CD8-positive, alpha-beta memory T cell (primary cell): ENCODE measurements around the gene CSK. TPM values are rescaled to one million over a fixed set of nuclear protein-coding genes. Genes with fewer than 3 reads are reported as not detected.

Source experiments
- CTCF ChIA-PET: fragments of 350-600 bp; sonication (Branson Sonifier 250); formaldehyde crosslinking; loops from one replicate; lab custom pipeline; 2021; ENCODE audit warnings: antibody characterized with exemption; lab: Charles Lee
- POLR2A ChIA-PET: fragments of 350-600 bp; sonication (Branson Sonifier 250); formaldehyde crosslinking; loops from one replicate; lab custom pipeline; 2021; ENCODE audit warnings: antibody characterized with exemption; lab: Charles Lee
- DNase-seq, 5 donors: peaks; one replicate each; pipeline versions ENCODE4 v3.0.0 to v3.0.0-alpha.2; 2020 to 2022; ENCODE audit warnings: mixed read lengths in 1 of 5
- H3K27ac ChIP-seq: one replicate; pipeline ENCODE4 v1.7.0; 2013; ENCODE audit warnings: low read depth, mild to moderate bottlenecking, low read length, moderate library complexity
- H3K27me3 ChIP-seq: 2 replicates; pipeline ENCODE4 v1.7.0; 2013; ENCODE audit warnings: low read length, mild to moderate bottlenecking; ENCODE audit not compliant: insufficient read depth, poor library complexity, severe bottlenecking
- H3K36me3 ChIP-seq: 2 replicates; pipeline ENCODE4 v1.7.0; 2013; ENCODE audit warnings: mild to moderate bottlenecking, low read length, moderate library complexity; ENCODE audit not compliant: insufficient read depth
- H3K4me1 ChIP-seq: 2 replicates; pipeline ENCODE4 v1.7.0; 2013; ENCODE audit warnings: mild to moderate bottlenecking, low read length, moderate library complexity; ENCODE audit not compliant: insufficient read depth
- H3K4me3 ChIP-seq: 2 replicates; pipeline ENCODE4 v1.7.0; 2013; ENCODE audit warnings: mild to moderate bottlenecking, low read length
- H3K9me3 ChIP-seq: 2 replicates; pipeline ENCODE4 v1.7.0; 2013; ENCODE audit warnings: mild to moderate bottlenecking, low read length
- H3K27ac Mint-ChIP-seq, 8 donors: one replicate each; pipeline ENCODE4 v1.8.0; 2020 to 2021; ENCODE audit warnings: mixed read lengths in 8 of 8, mild to moderate bottlenecking in 6 of 8, inconsistent platforms in 3 of 8, moderate library complexity in 3 of 8
- H3K27me3 Mint-ChIP-seq, 2 donors: one replicate each; pipeline ENCODE4 v1.8.0; 2020 to 2021; ENCODE audit warnings: mixed read lengths in 2 of 2, mild to moderate bottlenecking in 1 of 2, moderate library complexity in 1 of 2
- H3K36me3 Mint-ChIP-seq, 3 donors: one replicate each; pipeline ENCODE4 v1.8.0; 2020 to 2021; ENCODE audit warnings: mixed read lengths in 3 of 3, inconsistent platforms in 1 of 3, mild to moderate bottlenecking in 1 of 3
- H3K4me1 Mint-ChIP-seq, 3 donors: one replicate each; pipeline ENCODE4 v1.8.0; 2020 to 2021; ENCODE audit warnings: mixed read lengths in 3 of 3, inconsistent platforms in 1 of 3, mild to moderate bottlenecking in 1 of 3
- H3K4me3 Mint-ChIP-seq, 7 donors: one replicate each; pipeline ENCODE4 v1.8.0; 2020 to 2021; ENCODE audit warnings: mixed read lengths in 7 of 7, mild to moderate bottlenecking in 6 of 7, moderate library complexity in 4 of 7, inconsistent platforms in 2 of 7
- H3K9me3 Mint-ChIP-seq, 5 donors: one replicate each; pipeline ENCODE4 v1.8.0; 2020 to 2022; ENCODE audit warnings: mixed read lengths in 5 of 5, mild to moderate bottlenecking in 3 of 5, moderate library complexity in 2 of 5, inconsistent platforms in 1 of 5
- polyA plus RNA-seq: library from polyadenylated mRNA; unstranded; fragments of 300-500 nt; fragmentation: Illumina TruSeq; gene quantifications from one replicate; pipeline ENCODE4 v1.2.3, GENCODE V29; 2021
- total RNA-seq, 2 experiments: library from RNA; stranded (reverse); gene quantifications; one replicate each; pipeline ENCODE4 v1.2.3, GENCODE V29; 2021

CSK gene
- total and polyA plus RNA-seq, 3 experiments from 2014 or later: 154 to 294 (median 288) TPM

DNA sequence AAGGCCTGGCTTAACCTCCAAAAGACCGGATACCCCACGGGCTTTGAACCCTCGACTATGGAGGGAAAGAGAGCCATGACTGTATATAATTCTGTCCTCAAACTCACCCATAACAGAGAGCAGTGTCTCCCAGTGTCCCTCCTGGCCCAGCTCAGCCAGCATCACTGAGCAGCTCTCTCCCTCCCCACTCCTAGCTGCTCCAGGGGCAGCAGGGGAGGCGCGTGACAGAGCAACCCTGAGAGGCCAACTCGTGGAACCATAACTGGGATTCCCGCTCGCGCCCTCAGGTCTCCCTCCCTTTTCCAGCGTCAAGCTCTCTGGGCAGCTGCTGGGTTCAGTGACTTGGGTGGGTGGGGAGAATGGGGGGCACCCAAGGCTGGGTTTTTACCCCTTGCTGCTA lies 44.0 kb downstream of the CSK start:
- no peaks in the 10 kb centered on the region for H3K36me3 ChIP-seq
- ChIA-PET POLR2A (no interaction called here), CTCF (interaction anchor here (0.8 to 2.6 kb wide), 7 partner anchors 10 to 75 kb away, joined by 3 to 12 read pairs (median 7); no protein-coding TSS in a partner anchor)
- no peaks in the 10 kb centered on the region for H3K9me3 ChIP-seq
- Mint-ChIP-seq H3K9me3 (no peaks in the 10 kb centered on the region), H3K27me3 (peaks cover 18 to 33% of the 10 kb centered on the region in 2 donors), H3K4me3 (no peak overlapping the region), H3K27ac (no peak overlapping the region), H3K36me3 (peaks cover 0 to 1% (median 0%) of the 10 kb centered on the region in 3 donors), H3K4me1 (peaks cover 0 to 7% (median 1%) of the 10 kb centered on the region in 3 donors)
- no peaks in the 10 kb centered on the region for H3K4me1 ChIP-seq
- no peak overlapping the region for H3K27ac ChIP-seq
- peaks cover 15% of the 10 kb centered on the region for H3K27me3 ChIP-seq
- no peak overlapping the region for H3K4me3 ChIP-seq
- no peak for DNase-seq

DNA sequence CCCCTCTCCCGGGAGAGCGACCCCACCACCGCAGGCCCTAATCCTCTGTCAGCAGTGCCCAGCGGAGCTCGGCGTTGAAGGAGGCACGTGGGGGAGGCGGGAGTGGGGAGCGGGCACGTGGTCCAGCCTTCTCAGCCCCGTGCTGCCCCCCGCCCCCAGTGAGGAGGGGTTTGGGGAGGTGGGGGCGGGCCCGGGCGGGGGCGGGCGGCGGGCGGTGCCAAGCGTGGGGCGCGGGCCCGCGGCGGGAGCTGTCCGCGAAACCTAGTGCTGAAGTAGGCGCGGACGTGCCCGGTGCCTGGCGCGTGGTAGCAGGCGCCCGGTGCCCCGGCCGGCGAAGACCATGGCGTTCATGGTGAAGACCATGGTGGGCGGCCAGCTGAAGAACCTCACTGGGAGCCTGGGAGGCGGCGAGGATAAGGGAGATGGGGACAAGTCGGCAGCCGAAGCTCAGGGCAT lies 44.5 kb downstream of the CSK start, which contains the start of gene CPLX3:
CPLX3 (plus strand) TSS at position 264 of the 456 bp plus-strand sequence; CDS start at position 341, 77 bp downstream.
- H3K27ac Mint-ChIP-seq: no peak within 1 kb of the TSS
- Histone ChIP-seq H3K4me3 (no peak within 1 kb of the TSS), H3K36me3 (no peaks in the 10 kb centered on the region), H3K9me3 (no peaks in the 10 kb centered on the region), H3K27me3 (peaks cover 15% of the 10 kb centered on the region), H3K27ac (no peak within 1 kb of the TSS), H3K4me1 (no peaks in the 10 kb centered on the region)
- ChIA-PET POLR2A (no interaction called here), CTCF (interaction anchor here (0.8 to 2.6 kb wide), 8 partner anchors 11 to 75 kb away, joined by 3 to 12 read pairs (median 6); no protein-coding TSS in a partner anchor)
- no peak within 1 kb of the TSS for H3K4me3 Mint-ChIP-seq
- H3K9me3 Mint-ChIP-seq: no peaks in the 10 kb centered on the region
- H3K36me3 Mint-ChIP-seq: peaks cover 0 to 1% (median 0%) of the 10 kb centered on the region in 3 donors
- DNase-seq: peak; percentile 28 to 62 (median 44)
- H3K27me3 Mint-ChIP-seq: peaks cover 18 to 33% of the 10 kb centered on the region in 2 donors
- H3K4me1 Mint-ChIP-seq: peaks cover 0 to 7% (median 1%) of the 10 kb centered on the region in 3 donors

DNA sequence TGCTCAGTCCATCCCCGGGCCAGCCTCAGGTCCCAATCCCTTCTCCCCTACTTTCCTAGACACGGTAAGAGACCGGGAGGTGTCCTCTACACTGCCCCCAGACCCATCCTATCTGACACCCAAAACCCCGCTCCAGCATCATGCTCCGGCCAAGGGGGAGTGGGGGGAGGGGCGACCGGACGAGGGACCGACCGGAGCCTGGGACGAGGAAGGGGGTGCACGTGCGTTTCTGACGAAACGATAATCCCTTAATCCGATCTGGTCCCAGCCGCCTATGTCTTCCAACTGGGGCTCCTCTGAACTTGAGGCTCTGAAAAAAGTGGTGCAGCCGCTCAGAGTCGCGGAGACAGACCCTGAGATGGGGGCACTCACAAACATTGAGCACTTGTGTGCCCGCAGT lies 45.0 kb downstream of the CSK start:
- Mint-ChIP-seq H3K4me1 (peaks cover 0 to 7% (median 1%) of the 10 kb centered on the region in 3 donors), H3K27me3 (peaks cover 18 to 33% of the 10 kb centered on the region in 2 donors), H3K9me3 (no peaks in the 10 kb centered on the region), H3K27ac (no peak overlapping the region), H3K4me3 (no peak overlapping the region), H3K36me3 (peaks cover 0 to 1% (median 0%) of the 10 kb centered on the region in 3 donors)
- Histone ChIP-seq H3K27me3 (peaks cover 15% of the 10 kb centered on the region), H3K36me3 (no peaks in the 10 kb centered on the region), H3K27ac (no peak overlapping the region), H3K9me3 (no peaks in the 10 kb centered on the region), H3K4me3 (no peak overlapping the region), H3K4me1 (no peaks in the 10 kb centered on the region)
- DNase-seq: no peak
- ChIA-PET CTCF (interaction anchor here (1.2 to 2.6 kb wide), 7 partner anchors 13 to 74 kb away, joined by 4 to 12 read pairs (median 7); no protein-coding TSS in a partner anchor), POLR2A (no interaction called here)

DNA sequence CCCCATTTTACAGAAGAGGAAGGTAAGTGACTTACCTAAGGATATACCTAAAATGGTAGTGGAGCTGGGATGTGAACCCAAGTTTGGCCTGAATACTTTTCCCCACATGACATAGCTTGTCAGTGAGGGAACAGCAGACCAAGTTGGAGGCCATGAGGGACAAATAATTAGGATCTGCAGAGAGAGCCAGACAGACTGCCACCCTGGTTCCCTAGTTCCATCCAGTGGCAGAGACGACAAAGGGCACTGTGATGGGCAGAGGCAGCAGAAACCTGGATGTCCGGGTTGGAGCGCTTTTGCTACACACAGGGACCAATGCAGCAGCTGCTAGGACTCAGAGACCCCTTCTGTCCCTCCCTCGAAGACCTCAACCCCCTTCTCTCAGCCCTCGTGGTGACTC lies 45.7 kb downstream of the CSK start:
- H3K9me3 ChIP-seq: no peaks in the 10 kb centered on the region
- peaks cover 15% of the 10 kb centered on the region for H3K27me3 ChIP-seq
- Mint-ChIP-seq H3K4me1 (peaks cover 0 to 7% (median 1%) of the 10 kb centered on the region in 3 donors), H3K27me3 (peaks cover 18 to 33% of the 10 kb centered on the region in 2 donors), H3K4me3 (no peak overlapping the region), H3K9me3 (no peaks in the 10 kb centered on the region), H3K27ac (no peak overlapping the region), H3K36me3 (peaks cover 0 to 1% (median 0%) of the 10 kb centered on the region in 3 donors)
- no peaks in the 10 kb centered on the region for H3K36me3 ChIP-seq
- DNase-seq: no peak
- no peaks in the 10 kb centered on the region for H3K4me1 ChIP-seq
- CTCF ChIA-PET: interaction anchor here (1.3 to 2.6 kb wide), 6 partner anchors 13 to 74 kb away, joined by 5 to 12 read pairs (median 8); no protein-coding TSS in a partner anchor
- H3K27ac ChIP-seq: no peak overlapping the region
- H3K4me3 ChIP-seq: no peak overlapping the region
- POLR2A ChIA-PET: interaction anchor here (0.5 kb wide), 1 partner anchor 344 kb away, joined by 3 read pairs; no protein-coding TSS in a partner anchor

DNA sequence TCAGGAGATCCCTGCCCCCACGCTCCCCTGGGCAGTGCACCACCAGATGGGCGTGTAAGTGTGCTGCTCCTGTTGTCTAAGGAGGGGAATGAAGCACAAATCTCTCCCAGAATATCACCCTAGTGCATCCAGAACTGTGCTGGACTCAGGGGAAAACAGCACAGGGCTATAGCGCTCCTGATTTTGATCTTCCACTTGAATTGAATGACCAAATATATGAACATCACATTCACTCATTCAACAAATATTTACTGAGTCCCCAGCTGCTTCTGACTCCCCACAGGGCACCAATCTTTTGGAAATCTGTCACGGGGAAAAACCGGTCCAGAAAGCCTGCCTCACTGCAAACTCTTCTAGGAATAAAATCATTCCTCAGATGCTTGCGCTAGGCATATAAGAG lies 47.0 kb downstream of the CSK start:
- peaks cover 15% of the 10 kb centered on the region for H3K27me3 ChIP-seq
- H3K4me1 ChIP-seq: no peaks in the 10 kb centered on the region
- peaks cover 0 to 1% (median 0%) of the 10 kb centered on the region in 3 donors for H3K36me3 Mint-ChIP-seq
- H3K27ac ChIP-seq: no peak overlapping the region
- peaks cover 15 to 33% of the 10 kb centered on the region in 2 donors for H3K27me3 Mint-ChIP-seq
- H3K27ac Mint-ChIP-seq: no peak overlapping the region
- H3K4me3 ChIP-seq: no peak overlapping the region
- CTCF ChIA-PET: interaction anchor here (1.0 to 1.8 kb wide), 4 partner anchors 10 to 194 kb away, joined by 3 to 6 read pairs (median 4); no protein-coding TSS in a partner anchor
- H3K9me3 ChIP-seq: no peaks in the 10 kb centered on the region
- no peaks in the 10 kb centered on the region for H3K36me3 ChIP-seq
- H3K4me1 Mint-ChIP-seq: peaks cover 0 to 7% (median 1%) of the 10 kb centered on the region in 3 donors
- no peaks in the 10 kb centered on the region for H3K9me3 Mint-ChIP-seq
- DNase-seq: no peak
- H3K4me3 Mint-ChIP-seq: no peak overlapping the region
- POLR2A ChIA-PET: no interaction called here

DNA sequence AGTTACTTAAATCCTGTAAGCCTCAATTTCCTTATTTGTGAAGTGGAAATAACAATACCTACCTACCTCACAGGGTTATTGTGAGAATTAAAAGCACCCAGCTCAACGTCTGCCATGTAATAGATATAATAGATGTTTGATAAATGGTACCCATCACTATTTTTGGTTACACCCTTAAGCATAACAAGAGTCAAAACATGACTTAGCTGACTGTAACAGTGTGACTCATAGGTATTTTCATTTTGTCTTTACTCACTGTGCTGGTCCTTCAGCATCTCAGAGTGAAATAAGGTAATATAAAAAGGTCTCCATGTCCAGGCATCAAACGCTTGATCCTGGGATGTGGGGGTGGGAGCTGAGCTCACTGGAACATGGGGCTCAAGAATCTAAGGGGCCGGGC lies 47.6 kb downstream of the CSK start:
- Histone ChIP-seq H3K27ac (no peak overlapping the region), H3K4me3 (no peak overlapping the region), H3K9me3 (no peaks in the 10 kb centered on the region), H3K36me3 (no peaks in the 10 kb centered on the region), H3K27me3 (peaks cover 15% of the 10 kb centered on the region), H3K4me1 (no peaks in the 10 kb centered on the region)
- peaks cover 13 to 30% of the 10 kb centered on the region in 2 donors for H3K27me3 Mint-ChIP-seq
- ChIA-PET CTCF (interaction anchor here (1.0 to 1.8 kb wide), 4 partner anchors 9 to 194 kb away, joined by 3 to 6 read pairs (median 4); no protein-coding TSS in a partner anchor), POLR2A (no interaction called here)
- H3K4me1 Mint-ChIP-seq: peaks cover 0 to 7% (median 1%) of the 10 kb centered on the region in 3 donors
- no peak overlapping the region for H3K27ac Mint-ChIP-seq
- no peak overlapping the region for H3K4me3 Mint-ChIP-seq
- no peaks in the 10 kb centered on the region for H3K9me3 Mint-ChIP-seq
- no peak for DNase-seq
- peaks cover 0 to 1% (median 0%) of the 10 kb centered on the region in 3 donors for H3K36me3 Mint-ChIP-seq

DNA sequence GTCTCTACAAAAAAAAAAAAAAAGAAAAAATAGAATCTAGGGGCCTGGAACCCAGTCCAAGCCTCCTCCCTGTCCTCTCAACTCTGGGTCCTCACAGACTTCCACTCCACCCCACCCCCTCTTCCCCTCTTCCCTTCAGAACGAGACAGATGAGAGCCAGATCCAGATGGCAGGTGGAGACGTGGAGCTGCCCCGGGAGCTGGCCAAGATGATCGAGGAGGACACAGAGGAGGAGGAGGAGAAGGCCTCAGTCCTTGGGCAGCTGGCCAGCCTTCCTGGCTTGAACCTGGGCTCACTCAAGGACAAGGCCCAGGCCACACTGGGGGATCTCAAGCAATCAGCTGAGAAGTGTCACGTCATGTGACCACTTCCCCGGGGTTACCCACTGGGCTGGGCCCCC lies 48.1 kb downstream of the CSK start:
- Mint-ChIP-seq H3K9me3 (no peaks in the 10 kb centered on the region), H3K4me3 (no peak overlapping the region), H3K4me1 (peaks cover 0 to 8% (median under 1%) of the 10 kb centered on the region in 3 donors), H3K27ac (no peak overlapping the region), H3K27me3 (peaks cover 13 to 25% of the 10 kb centered on the region in 2 donors), H3K36me3 (peaks cover 0 to under 1% (median 0%) of the 10 kb centered on the region in 3 donors)
- CTCF ChIA-PET: interaction anchor here (1.8 kb wide), 1 partner anchor 195 kb away, joined by 4 read pairs; no protein-coding TSS in a partner anchor
- POLR2A ChIA-PET: no interaction called here
- Histone ChIP-seq H3K9me3 (no peaks in the 10 kb centered on the region), H3K4me1 (no peaks in the 10 kb centered on the region), H3K27ac (no peak overlapping the region), H3K27me3 (peaks cover 15% of the 10 kb centered on the region), H3K36me3 (no peaks in the 10 kb centered on the region), H3K4me3 (no peak overlapping the region)
- DNase-seq: no peak

DNA sequence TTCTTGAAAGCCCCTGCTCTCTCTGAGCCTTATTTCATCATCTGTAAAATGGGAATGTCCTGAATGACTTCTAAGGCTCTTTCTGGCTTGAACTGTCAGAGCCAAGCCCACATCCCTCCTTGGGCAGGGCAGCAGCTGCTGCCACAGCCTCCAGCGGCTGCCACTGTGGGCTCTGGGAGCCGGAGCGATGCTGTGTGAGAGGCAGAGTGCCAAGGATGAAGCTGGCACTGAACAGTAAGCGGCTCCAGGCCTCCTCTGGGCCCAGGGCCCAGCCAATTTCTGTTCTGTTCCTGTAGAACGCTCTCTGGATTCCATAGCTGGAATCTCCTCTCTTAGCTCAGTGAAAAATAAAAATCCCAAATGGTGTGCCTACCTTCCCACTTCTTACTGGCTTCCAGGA lies 49.0 kb downstream of the CSK start:
- H3K4me1 Mint-ChIP-seq: peaks cover 0 to 10% (median 0%) of the 10 kb centered on the region in 3 donors
- POLR2A ChIA-PET: interaction anchor here (0.7 kb wide), 1 partner anchor 11 kb away, joined by 3 read pairs; no protein-coding TSS in a partner anchor
- H3K4me3 ChIP-seq: no peak overlapping the region
- no peak for DNase-seq
- H3K36me3 Mint-ChIP-seq: peaks cover 0 to 2% (median 1%) of the 10 kb centered on the region in 3 donors
- no peak overlapping the region for H3K4me3 Mint-ChIP-seq
- no peaks in the 10 kb centered on the region for H3K9me3 ChIP-seq
- CTCF ChIA-PET: no interaction called here
- no peaks in the 10 kb centered on the region for H3K36me3 ChIP-seq
- no peak overlapping the region for H3K27ac Mint-ChIP-seq
- H3K9me3 Mint-ChIP-seq: no peaks in the 10 kb centered on the region
- H3K27ac ChIP-seq: no peak overlapping the region
- H3K27me3 ChIP-seq: peaks cover 15% of the 10 kb centered on the region
- H3K4me1 ChIP-seq: no peaks in the 10 kb centered on the region
- H3K27me3 Mint-ChIP-seq: peaks cover 11 to 23% of the 10 kb centered on the region in 2 donors
